ENCODE results near the gene ETS1. TPM values are rescaled to one million over a fixed set of nuclear protein-coding genes. Genes with fewer than 3 reads are reported as not detected.

The ETS1 gene
- total RNA-seq, 2 experiments from 2014 or later = 456 to 467 TPM

DNA sequence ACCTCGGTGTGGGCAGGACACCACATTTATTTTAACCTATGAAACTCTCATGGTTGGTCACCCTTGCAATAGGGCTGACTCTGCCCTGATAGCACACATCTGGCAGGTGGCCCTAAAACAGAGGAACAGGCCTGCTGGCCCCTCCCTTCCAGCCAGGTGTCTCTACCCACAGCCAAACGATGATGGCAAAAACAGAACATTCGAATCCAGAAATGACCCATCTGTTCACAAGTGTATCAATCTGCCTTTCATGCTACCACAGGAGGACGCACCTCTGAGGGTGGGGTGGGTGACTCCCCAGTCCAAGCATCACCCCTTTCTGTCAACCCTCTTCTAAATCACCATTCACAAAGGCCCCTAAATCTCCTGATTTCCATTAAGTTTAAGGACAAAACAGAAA, 118.1 kb downstream of the ETS1 start:
- ATAC-seq (no peak), DNase-seq (peak; percentile 28)
- Mint-ChIP-seq H3K4me3 (peak overlapping the region; percentile 70), H3K9me3 (ENCODE audit: insufficient read depth) (no peaks in the 10 kb centered on the region), H3K27me3 (ENCODE audit: low read depth) (no peaks in the 10 kb centered on the region), H3K27ac (peak overlapping the region; percentile 82), H3K36me3 (ENCODE audit: low read depth) (peaks cover 97% of the 10 kb centered on the region), H3K4me1 (ENCODE audit: low read depth) (peaks cover 98% of the 10 kb centered on the region)
- ChIA-PET POLR2A (interaction anchor here (0.7 to 11.1 kb wide), 11 partner anchors 8 to 178 kb away, joined by 3 to 230 read pairs (median 5); no protein-coding TSS in a partner anchor), CTCF (interaction anchor here (0.9 to 9.4 kb wide), 8 partner anchors 11 to 179 kb away, joined by 3 to 118 read pairs (median 8); no protein-coding TSS in a partner anchor)

DNA sequence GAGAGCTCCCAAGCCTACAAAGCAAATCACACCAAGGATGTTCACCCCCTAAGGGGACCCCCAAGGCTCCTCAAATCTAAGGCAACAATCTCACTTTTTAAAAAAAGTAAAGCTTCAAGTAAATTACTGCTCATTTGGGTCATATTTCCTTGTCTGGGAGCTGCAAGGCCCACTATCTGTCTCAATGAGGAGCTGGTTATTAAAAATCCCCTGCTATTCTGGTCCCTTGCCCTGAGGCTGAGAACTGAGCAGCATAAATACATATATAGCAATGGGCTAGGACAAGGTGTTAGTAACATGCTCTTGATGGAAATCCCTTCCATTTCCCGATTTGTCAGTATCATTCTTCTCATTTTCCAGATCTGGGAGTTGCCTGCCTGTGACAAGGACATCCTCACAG, 119.2 kb downstream of the ETS1 start:
- Mint-ChIP-seq H3K36me3 (ENCODE audit: low read depth) (peaks cover 97% of the 10 kb centered on the region), H3K4me3 (peak overlapping the region; percentile 2), H3K9me3 (ENCODE audit: insufficient read depth) (no peaks in the 10 kb centered on the region), H3K4me1 (ENCODE audit: low read depth) (peaks cover 98% of the 10 kb centered on the region), H3K27me3 (ENCODE audit: low read depth) (no peaks in the 10 kb centered on the region), H3K27ac (peak overlapping the region; percentile 91)
- POLR2A ChIA-PET = interaction anchor here (0.6 to 11.1 kb wide), 11 partner anchors 9 to 237 kb away, joined by 3 to 230 read pairs (median 5); no protein-coding TSS in a partner anchor
- CTCF ChIA-PET = interaction anchor here (0.7 to 9.4 kb wide), 11 partner anchors 9 to 179 kb away, joined by 3 to 118 read pairs (median 5); no protein-coding TSS in a partner anchor
- ATAC-seq (no peak), DNase-seq (peak; percentile 20)

GRCh38 chr11:128467610-128468041, 119.7 kb downstream of the ETS1 start:
- ATAC-seq = no peak
- Mint-ChIP-seq H3K27ac (peak overlapping the region; percentile 91), H3K36me3 (ENCODE audit: low read depth) (peaks cover 97% of the 10 kb centered on the region), H3K9me3 (ENCODE audit: insufficient read depth) (no peaks in the 10 kb centered on the region), H3K27me3 (ENCODE audit: low read depth) (no peaks in the 10 kb centered on the region), H3K4me3 (peak overlapping the region; percentile 58), H3K4me1 (ENCODE audit: low read depth) (peaks cover 98% of the 10 kb centered on the region)
- peak; percentile 41 for DNase-seq
- POLR2A ChIA-PET = interaction anchor here (0.6 to 11.1 kb wide), 10 partner anchors 9 to 177 kb away, joined by 3 to 230 read pairs (median 5); no protein-coding TSS in a partner anchor
- CTCF ChIA-PET = interaction anchor here (0.7 to 9.4 kb wide), 11 partner anchors 9 to 179 kb away, joined by 3 to 118 read pairs (median 5); no protein-coding TSS in a partner anchor

GRCh38 chr11:128467041-128467440, 120.3 kb downstream of the ETS1 start:
- Mint-ChIP-seq H3K27me3 (ENCODE audit: low read depth) (no peaks in the 10 kb centered on the region), H3K36me3 (ENCODE audit: low read depth) (peaks cover 97% of the 10 kb centered on the region), H3K4me1 (ENCODE audit: low read depth) (peaks cover 98% of the 10 kb centered on the region), H3K9me3 (ENCODE audit: insufficient read depth) (no peaks in the 10 kb centered on the region), H3K4me3 (peak overlapping the region; percentile 58), H3K27ac (peak overlapping the region; percentile 91)
- CTCF ChIA-PET = interaction anchor here (1.4 to 9.4 kb wide), 7 partner anchors 10 to 178 kb away, joined by 4 to 118 read pairs (median 9); no protein-coding TSS in a partner anchor
- POLR2A ChIA-PET = interaction anchor here (0.6 to 11.1 kb wide), 9 partner anchors 10 to 176 kb away, joined by 3 to 230 read pairs (median 5); no protein-coding TSS in a partner anchor
- ATAC-seq = no peak
- peak; percentile 35 for DNase-seq

DNA sequence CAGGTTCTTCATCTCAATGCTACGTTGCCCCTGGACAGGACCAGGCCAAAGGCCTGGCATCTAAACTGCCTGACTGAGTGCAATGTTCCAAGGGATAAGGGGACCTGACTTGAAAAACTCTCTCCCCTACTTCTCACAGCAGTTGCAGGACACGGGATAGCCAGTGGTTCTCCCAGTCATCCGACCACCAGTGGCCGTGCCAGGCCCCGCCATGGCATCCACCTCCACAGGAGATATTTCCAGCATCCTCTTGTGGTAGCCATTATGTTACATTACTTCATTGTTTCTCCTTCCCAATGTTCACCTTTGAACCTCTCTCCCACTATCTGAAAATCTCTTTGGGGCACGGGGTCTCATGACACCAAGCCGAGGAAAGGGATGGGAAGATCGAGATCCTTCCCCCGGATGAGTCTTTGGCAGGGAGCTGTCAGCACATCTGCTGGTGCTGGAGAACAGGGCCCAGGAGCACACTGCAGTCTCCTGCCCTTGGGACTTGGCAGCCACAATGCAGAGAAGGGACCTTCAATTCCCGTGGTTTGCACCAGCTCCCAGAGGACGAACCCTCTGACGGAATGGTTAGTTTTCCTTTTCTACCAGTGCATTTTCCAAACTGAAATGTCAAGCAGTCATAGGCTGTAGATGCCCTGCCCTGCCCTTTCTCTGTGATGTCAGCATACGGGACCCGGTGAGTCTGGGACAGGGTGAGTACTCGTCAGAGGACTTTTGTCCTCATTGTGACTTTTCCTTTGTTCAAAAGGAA, 121.2 kb downstream of the ETS1 start:
- peak; percentile 1 for ATAC-seq
- Mint-ChIP-seq H3K27me3 (ENCODE audit: low read depth) (no peaks in the 10 kb centered on the region), H3K9me3 (ENCODE audit: insufficient read depth) (no peaks in the 10 kb centered on the region), H3K4me3 (peak overlapping the region; percentile 58), H3K4me1 (ENCODE audit: low read depth) (peaks cover 97% of the 10 kb centered on the region), H3K36me3 (ENCODE audit: low read depth) (peaks cover 97% of the 10 kb centered on the region), H3K27ac (peak overlapping the region; percentile 91)
- POLR2A ChIA-PET = interaction anchor here (0.5 to 1.9 kb wide), 13 partner anchors 14 to 175 kb away, joined by 3 to 8 read pairs (median 4); no protein-coding TSS in a partner anchor
- peak; percentile 32 for DNase-seq
- CTCF ChIA-PET = interaction anchor here (1.1 to 9.4 kb wide), 18 partner anchors 9 to 295 kb away, joined by 3 to 118 read pairs (median 7); no protein-coding TSS in a partner anchor

DNA sequence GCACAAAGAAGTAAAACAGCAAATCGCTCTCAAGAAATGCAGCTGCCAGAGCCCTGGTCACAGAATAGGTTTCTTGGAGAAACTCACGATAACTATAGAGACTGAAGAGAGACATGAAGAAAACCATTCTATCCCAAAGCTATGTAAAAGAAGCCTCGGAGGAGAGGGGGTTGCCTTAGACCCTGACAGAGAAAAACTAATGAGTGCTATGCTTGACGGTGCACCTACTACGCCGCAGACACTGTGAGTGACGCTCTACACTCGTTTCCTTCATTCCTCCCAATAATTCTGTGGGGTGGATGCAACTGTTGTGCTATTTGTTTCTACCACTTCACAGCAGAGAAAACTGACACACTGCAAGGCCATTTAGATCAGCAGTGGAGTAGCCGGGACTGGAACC, 121.8 kb downstream of the ETS1 start:
- peaks cover 98% of the 10 kb centered on the region for H3K4me1 Mint-ChIP-seq (ENCODE audit: low read depth)
- H3K4me3 Mint-ChIP-seq = peak overlapping the region; percentile 58
- ATAC-seq = peak; percentile 19
- H3K36me3 Mint-ChIP-seq (ENCODE audit: low read depth) = peaks cover 99% of the 10 kb centered on the region
- H3K9me3 Mint-ChIP-seq (ENCODE audit: insufficient read depth) = no peaks in the 10 kb centered on the region
- ChIA-PET POLR2A (interaction anchor here (0.9 to 1.9 kb wide), 17 partner anchors 11 to 175 kb away, joined by 3 to 8 read pairs (median 5); no protein-coding TSS in a partner anchor), CTCF (interaction anchor here (0.6 to 4.0 kb wide), 26 partner anchors 9 to 294 kb away, joined by 3 to 38 read pairs (median 6); no protein-coding TSS in a partner anchor)
- no peak for DNase-seq
- peak overlapping the region; percentile 91 for H3K27ac Mint-ChIP-seq
- no peaks in the 10 kb centered on the region for H3K27me3 Mint-ChIP-seq (ENCODE audit: low read depth)

- ChIA-PET CTCF (interaction anchor here (0.6 to 4.0 kb wide), 29 partner anchors 9 to 293 kb away, joined by 3 to 38 read pairs (median 6); no protein-coding TSS in a partner anchor), POLR2A (interaction anchor here (0.9 to 1.9 kb wide), 17 partner anchors 11 to 174 kb away, joined by 3 to 8 read pairs (median 5); no protein-coding TSS in a partner anchor)
- Mint-ChIP-seq H3K27me3 (ENCODE audit: low read depth) (no peaks in the 10 kb centered on the region), H3K4me3 (peak overlapping the region; percentile 58), H3K36me3 (ENCODE audit: low read depth) (peaks cover 100% of the 10 kb centered on the region), H3K27ac (peak overlapping the region; percentile 91), H3K9me3 (ENCODE audit: insufficient read depth) (no peaks in the 10 kb centered on the region), H3K4me1 (ENCODE audit: low read depth) (peaks cover 97% of the 10 kb centered on the region)
- DNase-seq (no peak), ATAC-seq (peak; percentile 32)
Observed at GRCh38 chr11:128464878-128465450, 122.4 kb downstream of the ETS1 start.

GRCh38 chr11:128463979-128464378, 123.4 kb downstream of the ETS1 start:
- POLR2A ChIA-PET = interaction anchor here (1.1 to 1.9 kb wide), 3 partner anchors 15 to 162 kb away, joined by 3 to 8 read pairs (median 3); no protein-coding TSS in a partner anchor
- Mint-ChIP-seq H3K9me3 (ENCODE audit: insufficient read depth) (no peaks in the 10 kb centered on the region), H3K4me3 (peak overlapping the region; percentile 58), H3K4me1 (ENCODE audit: low read depth) (peaks cover 93% of the 10 kb centered on the region), H3K27me3 (ENCODE audit: low read depth) (no peaks in the 10 kb centered on the region), H3K27ac (peak overlapping the region; percentile 91), H3K36me3 (ENCODE audit: low read depth) (peaks cover 99% of the 10 kb centered on the region)
- no peak for ATAC-seq
- no peak for DNase-seq
- CTCF ChIA-PET = interaction anchor here (0.9 to 4.0 kb wide), 7 partner anchors 11 to 174 kb away, joined by 3 to 38 read pairs (median 6); no protein-coding TSS in a partner anchor

GRCh38 chr11:128463371-128463829, 124.0 kb downstream of the ETS1 start:
- DNase-seq = no peak
- Mint-ChIP-seq H3K4me1 (ENCODE audit: low read depth) (peaks cover 87% of the 10 kb centered on the region), H3K36me3 (ENCODE audit: low read depth) (peaks cover 97% of the 10 kb centered on the region), H3K27ac (peak overlapping the region; percentile 91), H3K4me3 (no peak overlapping the region), H3K27me3 (ENCODE audit: low read depth) (no peaks in the 10 kb centered on the region), H3K9me3 (ENCODE audit: insufficient read depth) (no peaks in the 10 kb centered on the region)
- POLR2A ChIA-PET = interaction anchor here (1.0 to 1.1 kb wide), 3 partner anchors 15 to 173 kb away, joined by 3 to 5 read pairs (median 3); no protein-coding TSS in a partner anchor
- CTCF ChIA-PET = interaction anchor here (0.9 to 4.0 kb wide), 6 partner anchors 139 to 173 kb away, joined by 3 to 38 read pairs (median 6); no protein-coding TSS in a partner anchor
- ATAC-seq = no peak

GRCh38 chr11:128462922-128463321, 124.4 kb downstream of the ETS1 start:
- ATAC-seq = no peak
- Mint-ChIP-seq H3K27me3 (ENCODE audit: low read depth) (no peaks in the 10 kb centered on the region), H3K36me3 (ENCODE audit: low read depth) (peaks cover 97% of the 10 kb centered on the region), H3K27ac (peak overlapping the region; percentile 91), H3K4me1 (ENCODE audit: low read depth) (peaks cover 82% of the 10 kb centered on the region), H3K9me3 (ENCODE audit: insufficient read depth) (no peaks in the 10 kb centered on the region), H3K4me3 (no peak overlapping the region)
- POLR2A ChIA-PET = interaction anchor here (1.0 to 1.1 kb wide), 3 partner anchors 16 to 173 kb away, joined by 3 to 5 read pairs (median 3); no protein-coding TSS in a partner anchor
- no peak for DNase-seq
- CTCF ChIA-PET = interaction anchor here (0.9 to 4.0 kb wide), 6 partner anchors 139 to 173 kb away, joined by 3 to 38 read pairs (median 6); no protein-coding TSS in a partner anchor

Data from activated CD8-positive, alpha-beta T cell treated with anti-CD3 and anti-CD28 coated beads, Interleukin-2, amount 10 ng/mL, durations not matched to agents 7 days and 5 days (primary cell).